Muscle of leg (tissue), 16 donors: ENCODE results near the gene MED14. TPM values are rescaled to one million over a fixed set of nuclear protein-coding genes. Genes with fewer than 3 reads are reported as not detected.
"Not testable (repeated sequence)": the region's sequence is repeated elsewhere in the genome, so short reads cannot be mapped to it uniquely, and the experiment has no call there.

Source experiments
- DNase-seq: peaks from one replicate; pipeline ENCODE4 v3.0.0; 2013
- H3K27ac ChIP-seq: one replicate; pipeline ENCODE4 v1.5.1; 2013; ENCODE audit warnings: mild to moderate bottlenecking, low read length, control low read depth
- H3K27me3 ChIP-seq: one replicate; pipeline ENCODE4 v1.6.1; 2013; ENCODE audit warnings: low read length; ENCODE audit not compliant: control insufficient read depth, insufficient read depth
- H3K36me3 ChIP-seq: one replicate; pipeline ENCODE4 v1.6.1; 2013; ENCODE audit warnings: low read length; ENCODE audit not compliant: control insufficient read depth, insufficient read depth
- H3K4me1 ChIP-seq: one replicate; pipeline ENCODE4 v1.6.1; 2013; ENCODE audit warnings: low read length; ENCODE audit not compliant: control insufficient read depth, insufficient read depth
- H3K4me3 ChIP-seq: one replicate; pipeline ENCODE4 v1.5.1; 2013; ENCODE audit warnings: low read length, control low read depth
- H3K9me3 ChIP-seq: replicated peaks from 2 replicates; pipeline ENCODE4 v1.6.1; 2013; ENCODE audit warnings: low read depth, low read length; ENCODE audit not compliant: control insufficient read depth
- WGBS: methylation state at CpG from one replicate; pipeline ENCODE4 v1.1.5; 2013; ENCODE audit warnings: missing lambda C conversion rate; ENCODE audit not compliant: insufficient coverage; 5-methylcytosine and 5-hydroxymethylcytosine counted together
- long read RNA-seq, 11 donors: transcript quantifications; one replicate each; lab custom pipeline, GENCODE V29; 2026
- polyA plus RNA-seq, 8 donors: library from polyadenylated mRNA; unstranded; fragments of 120-200 nt; gene quantifications; one replicate each; pipeline versions ENCODE4 v1.2.1 to v1.2.3, GENCODE V29; 2013; ENCODE audit warnings: inconsistent platforms in 1 of 8, low replicate concordance in 1 of 8; ENCODE audit not compliant: insufficient read length in 8 of 8, insufficient read depth in 1 of 8
- total RNA-seq: library from RNA; stranded (reverse); fragments of 120-200 nt; gene quantifications from one replicate; pipeline ENCODE4 v1.2.4, GENCODE V29; 2013

MED14 gene
- total RNA-seq (18.8 TPM), polyA plus RNA-seq (10 to 100 TPM; 29.7 to 37.8 (median 34.5) TPM)
- long read RNA-seq, donor 1, full-length matches to known transcripts, result 2 of 2 reads
- long read RNA-seq, donor 1, partial matches to known transcripts, result 0 of 2 reads
- long read RNA-seq, donor 1, other reads (novel, unspliced or antisense), result 0 of 2 reads
- long read RNA-seq, donor 2, result 0 reads
- long read RNA-seq, donor 3, partial matches to known transcripts, result 0 of 1 reads
- long read RNA-seq, donor 3, other reads (novel, unspliced or antisense), result 0 of 1 reads
- long read RNA-seq, donor 4, result 0 reads
- long read RNA-seq, donor 5, full-length matches to known transcripts, result 2 of 7 reads
- long read RNA-seq, donor 5, partial matches to known transcripts, result 5 of 7 reads
- long read RNA-seq, donor 5, other reads (novel, unspliced or antisense), result 0 of 7 reads
- long read RNA-seq, donor 6, full-length matches to known transcripts, result 3 of 3 reads
- long read RNA-seq, donor 6, partial matches to known transcripts, result 0 of 3 reads
- long read RNA-seq, donor 6, other reads (novel, unspliced or antisense), result 0 of 3 reads
- long read RNA-seq, donor 7, result 0 reads
- long read RNA-seq, donor 8, result 0 reads
- long read RNA-seq, donor 9, partial matches to known transcripts, result 0 of 2 reads
- long read RNA-seq, donor 9, other reads (novel, unspliced or antisense), result 0 of 2 reads
- long read RNA-seq, donor 10, full-length matches to known transcripts, result 4 of 9 reads
- long read RNA-seq, donor 10, partial matches to known transcripts, result 5 of 9 reads
- long read RNA-seq, donor 10, other reads (novel, unspliced or antisense), result 0 of 9 reads
- long read RNA-seq, donor 11, result 0 reads

- Histone ChIP-seq H3K4me1 (no peaks in the 10 kb centered on the region), H3K27ac (peak within 1 kb of the TSS; percentile 99), H3K9me3 (no peaks in the 10 kb centered on the region), H3K36me3 (no peaks in the 10 kb centered on the region), H3K4me3 (peak within 1 kb of the TSS; percentile 69), H3K27me3 (peaks cover 25% of the 10 kb centered on the region)
- under 1% methylated on average over 69 of the region's 88 CpGs for WGBS
- DNase-seq, result peak; percentile 94
Observed at GRCh38 chrX:40735325-40736169, at the start of gene MED14. Gene MED14 (minus strand): TSS chrX:40735542. CDS start chrX:40735412, 130 bp downstream.

GRCh38 chrX:40784516-40785151 lies 49.3 kb upstream of the MED14 start:
- no peak overlapping the region for H3K27ac ChIP-seq
- H3K4me1 ChIP-seq, result no peaks in the 10 kb centered on the region
- no peaks in the 10 kb centered on the region for H3K9me3 ChIP-seq
- peaks cover 17% of the 10 kb centered on the region for H3K27me3 ChIP-seq
- no peak for DNase-seq
- no peaks in the 10 kb centered on the region for H3K36me3 ChIP-seq
- no peak overlapping the region for H3K4me3 ChIP-seq
- no CpG with 5 or more reads among the region's 4 CpGs for WGBS

- not testable (repeated sequence) for H3K4me1 ChIP-seq, H3K9me3 ChIP-seq, H3K36me3 ChIP-seq, H3K27ac ChIP-seq, H3K4me3 ChIP-seq, DNase-seq
- peaks cover 25% of the 10 kb centered on the region for H3K27me3 ChIP-seq
- WGBS, result 95% methylated on average over 4 of the region's 11 CpGs
Observed at GRCh38 chrX:40782644-40783259, 47.4 kb upstream of the MED14 start.

- no peaks in the 10 kb centered on the region for H3K36me3 ChIP-seq
- peaks cover 21% of the 10 kb centered on the region for H3K27me3 ChIP-seq
- H3K4me1 ChIP-seq, result no peaks in the 10 kb centered on the region
- DNase-seq, result no peak
- H3K9me3 ChIP-seq, result no peaks in the 10 kb centered on the region
- WGBS, result no CpG with 5 or more reads among the region's 2 CpGs
- H3K27ac ChIP-seq, result no peak overlapping the region
- H3K4me3 ChIP-seq, result no peak overlapping the region
Observed at GRCh38 chrX:40780951-40781350, 45.6 kb upstream of the MED14 start.

- Histone ChIP-seq H3K9me3 (no peaks in the 10 kb centered on the region), H3K4me3 (no peak overlapping the region), H3K27me3 (peaks cover 21% of the 10 kb centered on the region), H3K36me3 (no peaks in the 10 kb centered on the region), H3K27ac (no peak overlapping the region), H3K4me1 (no peaks in the 10 kb centered on the region)
- no peak for DNase-seq
- WGBS, result 81% methylated on average over 5 of the region's 6 CpGs
Observed at GRCh38 chrX:40780082-40780481, 44.7 kb upstream of the MED14 start.

- H3K36me3 ChIP-seq, result no peaks in the 10 kb centered on the region
- no peak overlapping the region for H3K4me3 ChIP-seq
- H3K27ac ChIP-seq, result no peak overlapping the region
- DNase-seq, result no peak
- 64% methylated on average over 3 of the region's 4 CpGs for WGBS
- H3K27me3 ChIP-seq, result peaks cover 19% of the 10 kb centered on the region
- H3K9me3 ChIP-seq, result no peaks in the 10 kb centered on the region
- no peaks in the 10 kb centered on the region for H3K4me1 ChIP-seq
Observed at GRCh38 chrX:40778861-40779575, 43.7 kb upstream of the MED14 start.

- Histone ChIP-seq H3K27me3 (peaks cover 9% of the 10 kb centered on the region), H3K9me3 (no peaks in the 10 kb centered on the region), H3K36me3 (no peaks in the 10 kb centered on the region), H3K4me3 (no peak overlapping the region), H3K4me1 (no peaks in the 10 kb centered on the region), H3K27ac (no peak overlapping the region)
- DNase-seq, result peak; percentile 8
- 60% methylated on average over 1 of the region's 3 CpGs for WGBS
Observed at GRCh38 chrX:40773809-40774208, 38.5 kb upstream of the MED14 start.

- no peaks in the 10 kb centered on the region for H3K4me1 ChIP-seq
- no peaks in the 10 kb centered on the region for H3K9me3 ChIP-seq
- H3K4me3 ChIP-seq, result no peak overlapping the region
- no peak for DNase-seq
- H3K27me3 ChIP-seq, result peaks cover 7% of the 10 kb centered on the region
- H3K27ac ChIP-seq, result no peak overlapping the region
- no peaks in the 10 kb centered on the region for H3K36me3 ChIP-seq
- whole genome bisulfite sequencing, result 50% methylated on average over 3 of the region's 7 CpGs
Observed at GRCh38 chrX:40773188-40773587, 37.8 kb upstream of the MED14 start.

- DNase-seq, result no peak
- H3K9me3 ChIP-seq, result no peaks in the 10 kb centered on the region
- no peaks in the 10 kb centered on the region for H3K36me3 ChIP-seq
- no peaks in the 10 kb centered on the region for H3K4me1 ChIP-seq
- H3K4me3 ChIP-seq, result no peak overlapping the region
- no CpG with 5 or more reads among the region's 2 CpGs for WGBS
- peaks cover 8% of the 10 kb centered on the region for H3K27me3 ChIP-seq
- H3K27ac ChIP-seq, result no peak overlapping the region
Observed at GRCh38 chrX:40772290-40772689, 36.9 kb upstream of the MED14 start.
